SU-DHL-6 (cell line): ENCODE data around the gene DPP6.

Source experiments
- CTCF ChIP-seq: fragments of 200-600 bp; sonication (generic); IDR thresholded peaks from one replicate; pipeline ENCODE4 v1.5.1; 2017; ENCODE audit warnings: antibody characterized with exemption, mild to moderate bottlenecking, low read length, moderate library complexity; ENCODE audit not compliant: insufficient read depth, poor library complexity, severe bottlenecking
- EZH2phosphoT487 ChIP-seq: fragments of 200-600 bp; sonication (generic), shearing (Covaris generic); conservative IDR thresholded peaks from 2 replicates; pipeline ENCODE4 v1.6.1; 2018; ENCODE audit warnings: mild to moderate bottlenecking, antibody characterized with exemption, low read length, moderate library complexity, mixed read lengths

GRCh38 chr7:154795014-154795413 is 742.8 kb downstream of the DPP6 start:
- TF ChIP-seq CTCF (no peak), EZH2phosphoT487 (no peak)
